NCI-H1694 (cell line): ENCODE data around the gene TP63.

ENCODE experiments used
- DNase-seq: peaks from one replicate; lab custom pipeline; 2025; lab: John Stamatoyannopoulos, UW

Gene TP63

DNA sequence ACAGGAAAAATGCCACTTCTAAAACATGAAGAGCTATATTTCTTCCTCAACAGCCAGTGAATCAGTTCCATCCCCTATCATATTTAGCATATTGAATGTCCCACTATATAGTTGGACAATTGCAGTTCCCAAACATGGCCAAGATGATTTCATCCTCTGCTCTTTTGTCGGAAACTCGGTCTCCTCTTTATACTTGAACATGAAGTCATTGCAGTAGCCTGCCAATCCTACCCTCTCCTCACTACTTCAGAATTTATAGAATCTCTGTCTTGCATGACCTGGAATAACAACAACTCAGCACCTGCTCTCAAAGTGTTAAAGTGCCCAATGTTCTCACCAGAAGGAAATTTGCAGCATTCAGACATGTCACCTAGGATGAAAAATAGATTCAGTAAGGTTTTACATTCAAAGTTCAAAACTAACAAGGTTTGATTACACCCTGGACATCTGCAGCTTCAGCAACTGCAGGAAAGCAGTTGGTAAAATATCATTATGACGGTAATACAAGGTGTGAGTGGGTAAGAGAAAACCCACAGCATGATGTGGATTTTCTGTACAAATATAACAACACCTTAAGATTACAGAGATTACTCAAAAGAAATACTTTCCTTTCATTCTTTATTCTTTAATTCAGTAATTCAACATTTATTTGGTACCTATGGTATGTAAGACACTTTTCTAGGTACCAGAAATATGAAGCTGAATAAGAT, 52.5 kb downstream of the TP63 start:
- DNase-seq = no peak

DNA sequence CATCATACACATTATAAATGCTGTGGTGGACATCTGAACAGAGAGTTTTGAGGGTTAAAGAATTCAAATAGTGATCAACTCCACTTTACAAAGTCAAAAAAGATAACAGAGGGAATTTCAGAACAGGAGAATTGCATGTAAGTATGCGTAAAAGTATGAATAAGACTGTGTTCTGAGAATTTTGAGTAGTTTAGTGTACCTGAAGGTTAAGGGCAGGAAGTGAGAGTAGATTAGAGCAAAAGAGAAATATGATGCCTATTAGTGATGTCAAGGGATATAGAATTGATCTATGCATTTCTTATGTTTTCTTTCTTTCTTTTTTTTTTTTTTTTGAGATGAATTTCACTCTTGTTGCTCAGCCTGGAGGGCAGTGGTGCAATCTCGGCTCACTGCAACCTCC, 53.1 kb downstream of the TP63 start:
- no peak for DNase-seq

DNA sequence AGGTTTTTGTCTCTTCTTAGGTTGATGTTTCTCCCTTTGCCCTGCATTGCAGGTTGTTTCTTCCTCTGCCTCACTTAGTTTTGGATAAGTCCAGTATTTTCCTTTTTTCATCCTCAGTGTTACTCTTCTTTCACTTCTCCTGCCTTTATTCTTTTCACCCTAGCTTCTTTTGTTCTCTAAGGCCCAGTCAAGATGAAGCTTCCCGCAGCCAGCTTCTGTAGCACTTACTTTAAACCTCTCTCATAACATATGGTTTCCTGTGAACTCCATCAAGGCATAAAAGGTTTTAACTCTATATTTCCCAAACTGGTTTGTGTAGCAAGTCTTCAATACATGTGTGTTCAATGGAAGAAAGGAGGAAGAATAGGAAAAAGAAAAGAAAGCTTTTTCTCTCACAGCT, 54.1 kb downstream of the TP63 start:
- no peak for DNase-seq

DNA sequence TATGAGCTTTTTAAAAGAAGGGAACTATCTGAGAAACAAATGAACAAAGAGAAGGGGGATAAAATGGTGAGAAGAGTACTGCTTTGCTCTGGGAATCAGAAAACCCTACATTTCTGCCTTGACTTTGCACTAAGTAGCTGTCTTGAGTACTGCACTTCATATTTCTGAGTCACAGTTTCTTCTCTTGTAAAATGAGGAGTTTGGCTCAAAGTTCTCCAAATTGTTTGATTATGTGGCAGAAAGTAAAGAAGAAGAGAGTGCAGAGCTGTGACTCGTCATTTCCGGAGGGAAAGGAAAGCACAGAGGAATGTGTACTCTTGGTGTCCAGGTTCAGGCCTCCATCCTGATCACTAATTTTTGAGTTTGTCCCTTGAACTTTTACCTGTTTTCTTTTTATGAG, 54.7 kb downstream of the TP63 start:
- no peak for DNase-seq

DNA sequence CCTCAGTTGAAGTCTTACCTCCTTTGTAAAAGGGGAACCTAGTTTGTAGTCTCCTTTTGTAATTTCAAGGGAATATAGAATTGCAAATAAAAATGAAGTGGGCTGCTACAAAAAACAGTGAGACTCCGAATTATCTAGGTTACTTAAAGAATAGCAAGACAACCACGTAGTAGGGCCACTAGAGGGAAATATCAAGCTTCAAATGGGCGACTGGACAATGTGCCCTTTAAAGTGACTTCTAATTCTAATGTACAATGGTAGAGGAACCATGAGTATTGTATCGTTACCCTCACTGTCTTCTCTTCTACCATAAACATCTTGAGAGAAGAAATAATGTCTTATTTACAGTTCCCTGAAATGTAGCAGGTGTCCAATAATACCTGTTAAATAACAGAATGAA, 56.3 kb downstream of the TP63 start:
- DNase-seq = no peak

DNA sequence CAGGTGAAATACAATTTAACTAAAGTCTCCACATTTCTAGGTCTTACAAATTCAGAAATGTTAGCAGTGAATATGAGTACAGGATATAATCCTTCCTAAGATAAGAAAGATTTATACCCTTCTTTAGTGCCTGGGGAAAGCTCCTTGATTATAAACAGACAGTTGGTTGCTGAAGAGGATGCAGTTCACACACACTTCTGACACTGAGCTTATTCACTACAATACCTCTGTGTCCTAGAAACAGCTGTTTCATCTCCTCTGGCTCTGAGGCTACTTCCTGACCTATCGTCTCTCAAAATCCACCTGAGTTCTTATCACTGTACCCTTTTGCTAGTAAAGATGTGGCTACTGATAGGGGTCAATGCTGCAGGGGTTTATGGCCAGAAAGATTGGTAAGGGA, 57.1 kb downstream of the TP63 start:
- no peak for DNase-seq

DNA sequence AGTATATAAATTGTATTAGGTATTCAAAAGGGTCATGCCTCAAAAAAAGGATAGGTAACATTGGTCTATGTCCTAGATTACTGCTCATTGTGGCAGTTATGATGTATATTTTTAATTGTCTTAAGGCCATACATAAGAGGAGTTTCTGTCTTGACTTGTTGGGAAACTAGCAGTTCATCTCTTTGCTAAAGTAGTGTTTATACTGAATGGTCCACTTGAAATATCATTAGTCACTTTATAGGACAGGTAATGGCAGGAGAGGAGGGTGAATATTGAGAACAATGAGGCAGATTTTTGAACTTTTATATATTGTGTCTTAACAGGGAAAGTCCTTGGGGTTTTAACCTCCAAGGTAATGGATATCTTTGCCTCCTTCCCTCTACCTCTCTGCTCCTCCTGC, 58.4 kb downstream of the TP63 start:
- DNase-seq = no peak

DNA sequence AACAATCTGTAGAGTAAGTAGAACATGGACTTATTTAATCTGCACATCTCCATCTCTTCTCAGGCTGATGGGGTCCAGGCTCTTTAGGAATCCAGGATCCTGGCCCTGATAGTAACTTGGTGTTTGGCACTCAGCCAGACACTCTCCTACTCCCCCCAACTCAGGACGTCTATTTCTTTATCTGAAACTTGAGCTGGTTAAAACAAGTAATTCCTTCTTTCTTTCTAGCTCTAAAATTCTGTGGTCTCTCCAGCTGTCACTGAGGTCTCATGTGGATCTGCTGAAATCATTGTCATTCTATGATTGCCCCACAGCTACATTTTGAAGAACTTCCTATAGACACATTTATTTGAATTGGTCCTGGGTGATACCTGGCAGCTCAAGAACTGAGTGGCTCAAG, 59.0 kb downstream of the TP63 start:
- DNase-seq = no peak

DNA sequence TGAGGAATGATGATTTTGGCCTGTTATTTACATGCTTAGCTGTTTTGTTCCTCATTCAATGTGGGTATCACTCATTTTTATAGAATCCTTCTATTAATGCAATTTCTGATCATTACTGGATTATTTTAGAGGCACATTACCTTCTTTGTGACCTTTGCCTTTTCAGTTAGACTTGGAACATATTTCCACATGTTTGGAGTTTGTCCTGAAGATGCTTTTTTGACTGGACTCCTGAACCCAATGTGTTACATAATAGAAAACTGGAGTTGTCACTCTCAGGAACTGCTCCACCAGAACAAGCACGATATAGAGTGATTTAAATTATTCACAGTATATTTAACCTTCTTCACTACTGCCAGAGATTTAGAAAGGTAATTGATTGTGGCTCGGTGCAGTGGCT, 59.5 kb downstream of the TP63 start:
- DNase-seq = no peak

DNA sequence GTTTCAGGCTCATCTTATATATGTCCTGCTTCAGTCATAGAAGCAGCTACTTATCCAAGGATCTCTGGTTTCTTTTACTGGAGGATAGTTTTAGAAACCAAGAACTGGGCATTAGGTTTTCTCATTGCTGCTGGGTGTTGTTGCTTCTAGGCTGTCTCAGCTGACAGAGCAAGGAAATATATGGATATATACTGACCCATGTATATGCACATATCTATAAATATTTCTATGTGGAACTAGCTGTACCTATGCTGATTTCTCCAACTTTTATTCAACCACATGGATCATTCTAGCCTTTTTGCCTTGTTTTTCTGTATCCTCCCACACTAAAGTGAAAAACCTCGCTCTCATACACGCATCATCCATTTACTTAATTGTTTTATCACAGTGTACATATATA, 64.2 kb downstream of the TP63 start:
- DNase-seq = no peak

DNA sequence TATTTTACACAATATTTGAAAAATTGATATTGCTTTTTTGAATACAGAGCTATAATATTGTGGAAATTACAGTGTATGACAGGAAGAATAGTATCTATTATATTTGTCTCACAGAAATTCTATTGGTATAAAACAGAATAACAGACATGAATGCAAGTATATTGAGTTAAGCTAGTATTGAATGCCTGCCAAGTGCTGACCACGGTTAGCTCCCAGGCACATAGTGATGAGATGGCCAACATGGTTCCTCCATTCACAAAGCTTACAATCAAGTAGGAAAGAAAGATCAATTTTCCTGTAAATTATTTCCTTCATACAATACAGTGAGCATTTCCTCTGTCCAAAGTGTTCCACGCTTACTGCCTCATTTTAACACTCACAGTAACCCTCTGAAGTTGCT, 67.6 kb downstream of the TP63 start:
- DNase-seq = no peak

DNA sequence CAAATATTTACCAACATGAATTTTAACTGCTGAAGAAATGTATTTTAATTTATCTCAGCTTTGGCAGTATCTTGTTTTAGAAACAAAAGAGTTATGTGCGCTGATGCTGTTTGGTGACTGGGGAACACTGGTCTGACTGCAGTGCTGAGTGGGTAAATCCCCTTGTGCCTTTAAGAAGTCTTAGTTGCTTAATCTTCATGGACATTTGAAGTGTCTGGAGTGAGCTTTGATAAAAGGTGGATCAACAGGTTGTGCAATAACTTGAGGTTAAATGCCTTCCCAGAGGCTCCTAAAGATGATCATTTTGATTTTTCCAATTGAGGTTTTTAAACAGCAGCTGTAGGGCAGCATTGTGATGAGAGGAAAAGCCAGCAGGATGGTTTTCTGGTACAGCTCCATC, 68.7 kb downstream of the TP63 start:
- DNase-seq = no peak

DNA sequence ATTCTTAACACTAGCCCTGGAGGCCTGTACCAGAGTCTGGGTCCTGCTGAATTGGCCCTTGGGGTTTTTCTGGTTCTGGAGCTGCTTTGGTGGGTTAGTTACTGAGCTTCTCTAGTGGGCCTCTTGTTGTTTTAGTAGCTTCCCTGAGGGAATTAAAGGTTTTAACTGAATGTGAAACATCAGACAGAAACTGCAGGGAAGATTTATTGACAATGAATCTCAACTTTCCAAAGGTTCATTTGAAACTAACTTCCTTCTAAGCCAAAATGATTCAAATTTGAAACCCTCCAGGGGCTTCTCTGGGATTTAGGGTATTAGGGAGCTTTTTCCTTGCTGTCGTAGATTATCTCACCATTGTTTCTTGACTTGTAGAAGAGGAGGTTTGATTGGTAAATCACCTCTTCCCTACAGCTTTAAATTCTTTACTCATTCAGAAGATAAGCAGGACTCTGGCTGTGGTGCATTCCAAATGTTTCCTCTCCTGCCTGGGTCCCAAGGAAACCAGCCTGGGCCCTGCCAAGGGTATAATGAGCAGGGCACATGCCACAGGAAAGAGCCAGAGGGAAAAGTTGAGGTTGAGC, 71.0 kb downstream of the TP63 start:
- DNase-seq = no peak

DNA sequence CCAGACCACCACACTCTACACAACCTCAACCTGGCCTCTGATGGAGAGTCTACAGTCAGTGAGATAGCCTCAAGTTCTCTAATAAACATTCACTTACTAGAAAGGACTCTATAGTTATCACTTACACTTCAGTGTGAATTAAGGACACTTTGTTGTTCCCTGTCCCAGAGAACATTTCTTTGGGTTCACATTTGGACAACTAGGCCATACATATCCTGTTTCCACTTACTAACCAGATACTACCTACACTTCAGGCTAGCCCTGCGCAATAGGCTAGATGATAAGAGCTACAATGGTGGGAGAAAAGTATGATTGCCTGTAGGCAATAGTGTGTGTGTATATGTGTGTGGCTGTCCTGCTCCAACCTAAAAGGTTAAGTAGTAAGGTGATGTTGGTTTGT, 72.7 kb downstream of the TP63 start:
- DNase-seq = no peak

DNA sequence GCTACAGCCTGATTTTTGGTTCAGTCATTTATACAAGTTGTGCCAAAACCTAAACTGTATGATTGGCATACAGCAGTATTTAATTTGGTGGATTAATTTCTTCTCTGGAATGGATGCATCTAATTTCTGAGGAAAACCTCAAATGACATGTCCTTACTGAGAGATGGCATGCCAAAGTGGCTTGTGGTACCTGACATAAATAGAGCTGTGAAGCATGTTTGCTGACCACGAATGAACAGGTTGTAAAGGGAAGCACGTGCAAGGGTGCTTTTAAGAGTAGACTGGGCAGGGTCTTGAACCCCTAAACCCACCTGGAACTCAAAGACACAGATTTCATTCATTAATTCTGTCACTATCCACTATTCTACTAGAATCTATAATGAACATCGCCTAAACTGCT, 77.2 kb downstream of the TP63 start:
- DNase-seq = no peak

DNA sequence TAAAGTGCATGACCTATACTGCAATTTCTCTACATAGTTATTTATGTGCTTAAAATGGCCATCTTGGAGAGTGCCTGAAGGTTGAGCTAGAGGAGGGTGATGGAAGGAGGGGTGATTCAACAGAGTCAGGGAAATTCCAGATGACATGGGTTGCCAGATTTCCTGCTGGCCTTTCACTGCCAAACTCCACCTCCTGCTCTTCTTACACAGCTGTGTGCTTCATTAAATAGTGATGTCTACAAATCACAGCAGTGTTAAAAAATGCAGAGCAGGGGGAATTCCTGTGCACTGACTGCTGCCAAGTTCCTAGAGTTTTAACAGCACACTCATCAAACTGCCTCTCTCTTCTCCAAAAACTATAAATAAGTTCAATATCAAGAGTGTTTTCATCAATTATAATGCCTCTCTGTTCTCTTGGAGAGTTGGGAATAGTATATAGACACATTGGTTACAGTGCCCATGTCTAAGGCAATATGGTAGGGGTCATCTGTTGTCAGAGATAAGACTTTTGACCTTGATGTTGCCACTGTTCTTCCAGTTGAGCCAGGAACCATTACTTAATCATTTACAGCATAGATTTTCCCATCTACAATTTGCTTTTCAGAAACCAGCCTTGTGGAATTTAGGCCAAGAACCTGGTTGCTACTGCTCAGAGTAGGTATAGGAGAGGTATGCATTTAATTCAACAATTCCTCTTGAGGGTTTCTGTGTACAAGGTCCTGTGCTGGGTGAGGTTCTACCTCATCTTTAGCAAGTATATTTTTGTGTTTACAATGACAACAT, 79.6 kb downstream of the TP63 start:
- peak; percentile 22 for DNase-seq

DNA sequence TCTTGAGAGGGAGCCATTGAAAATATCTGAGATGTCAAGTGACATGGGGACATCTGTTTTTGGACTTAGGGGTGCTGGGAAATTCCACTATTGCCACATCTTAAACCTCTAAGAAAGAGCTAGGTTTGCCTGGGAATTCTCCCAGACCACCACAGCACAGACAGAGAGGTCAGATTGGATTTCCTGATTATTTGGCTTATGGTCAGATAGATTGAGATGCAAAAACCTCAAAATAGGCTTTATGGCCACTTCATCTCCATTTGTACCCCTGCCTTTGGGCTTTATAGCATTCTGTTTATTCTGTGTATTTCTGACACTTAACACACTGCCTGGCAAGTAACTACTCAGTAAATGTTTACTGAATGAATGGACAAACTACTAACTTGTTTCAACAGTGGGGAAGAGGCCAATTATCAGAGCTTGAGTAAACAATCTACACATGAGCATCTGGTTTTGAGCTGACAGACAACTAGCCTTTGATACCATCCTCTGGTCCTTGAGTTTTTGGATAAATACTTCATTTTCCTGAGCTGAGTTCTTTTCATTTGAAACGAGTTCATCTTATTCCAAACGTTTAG, 81.8 kb downstream of the TP63 start:
- no peak for DNase-seq

DNA sequence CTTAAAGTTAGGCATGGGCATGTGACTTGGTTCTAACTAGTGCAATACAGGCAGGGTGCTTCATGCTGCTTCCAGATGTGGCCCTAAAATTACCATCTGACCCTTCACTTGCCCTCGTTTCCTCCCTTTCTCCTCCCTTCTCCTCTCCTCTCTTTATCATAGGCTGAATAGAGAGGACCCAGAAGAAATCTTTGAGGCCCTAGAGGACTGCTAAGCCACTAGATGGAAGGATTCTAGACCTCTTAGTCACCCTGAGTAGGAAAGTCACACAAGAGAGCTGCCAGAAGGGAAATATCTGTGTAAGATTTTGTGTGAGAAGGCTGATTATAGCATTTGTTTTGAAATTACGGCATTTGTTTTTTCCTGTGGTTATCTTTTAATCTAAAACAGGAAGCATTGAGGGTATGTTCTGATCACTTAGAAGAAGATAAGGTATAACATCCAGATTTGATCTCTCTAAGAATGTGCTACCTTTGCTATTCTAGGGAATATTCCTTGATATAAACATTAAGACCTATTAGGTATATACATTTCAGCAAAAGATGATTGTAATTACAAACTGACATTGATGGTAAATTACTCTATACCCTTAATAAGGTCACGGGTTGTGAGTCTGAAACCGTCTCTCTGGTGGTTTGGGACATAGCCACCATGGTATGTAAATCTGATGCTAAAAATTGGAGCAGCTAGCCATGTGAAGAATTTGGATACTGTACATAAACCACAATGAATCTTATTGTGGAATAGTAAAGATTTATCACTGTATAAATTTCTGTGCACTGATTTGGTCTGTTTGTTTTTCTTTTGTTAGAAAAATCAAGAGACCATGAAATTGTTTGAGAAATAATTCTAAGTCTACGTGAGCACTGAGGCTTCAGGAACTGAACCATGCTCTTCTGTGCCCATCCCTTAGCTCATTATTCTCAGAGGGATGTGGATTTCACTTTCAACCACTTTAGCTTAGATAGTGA, 84.1 kb downstream of the TP63 start:
- no peak for DNase-seq

DNA sequence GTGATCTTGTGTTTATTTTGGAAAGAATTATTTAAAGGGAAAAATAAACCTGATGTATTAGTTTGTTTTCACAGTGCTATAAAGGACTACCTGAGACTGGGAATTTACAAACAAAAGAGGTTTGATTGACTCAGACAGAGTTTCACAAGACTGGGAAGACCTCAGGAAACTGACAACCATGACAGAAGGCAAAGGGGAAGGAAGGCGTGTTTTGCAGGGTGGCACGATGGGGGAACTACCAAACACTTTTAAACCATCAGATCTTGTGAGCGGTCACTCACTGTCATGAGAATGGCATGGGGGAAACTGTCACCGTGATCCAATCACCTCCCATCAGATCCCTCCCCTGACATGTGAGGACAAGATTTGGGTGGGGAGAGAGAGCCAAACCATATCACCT, 87.0 kb downstream of the TP63 start:
- DNase-seq = no peak

DNA sequence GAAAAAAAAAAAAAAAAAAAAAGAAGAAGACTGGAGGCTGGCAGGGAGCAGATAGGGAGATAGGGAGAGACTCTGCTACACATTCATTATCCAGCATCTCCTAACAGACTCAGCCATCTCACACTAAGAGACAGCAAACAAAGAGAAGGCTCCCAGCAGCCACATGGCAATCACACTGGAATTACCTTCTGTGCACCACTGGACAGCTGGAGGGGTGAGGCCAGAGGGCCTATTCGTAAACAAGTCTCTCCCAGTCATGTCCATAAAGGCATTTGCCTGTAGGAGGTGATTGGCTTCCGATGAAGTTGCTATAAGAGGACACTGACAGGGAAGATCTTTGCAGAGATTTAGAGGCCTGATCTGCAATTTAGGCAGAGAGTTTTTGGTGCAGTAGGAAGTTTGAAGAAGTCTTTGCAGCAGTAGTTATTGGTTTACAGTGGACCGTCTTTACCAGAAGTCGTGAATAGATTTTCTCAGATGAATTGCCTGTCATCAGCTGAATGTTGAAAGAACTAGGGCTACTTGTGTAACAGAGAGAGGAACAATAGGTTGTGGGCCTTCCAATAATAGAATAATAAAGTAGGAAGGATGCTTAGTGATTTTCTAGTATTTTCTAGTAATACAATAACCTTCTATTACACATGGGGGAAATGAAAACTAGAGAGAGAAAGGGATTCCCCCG, 89.7 kb downstream of the TP63 start:
- no peak for DNase-seq
